Fibroblast of mammary gland (primary cell): Measurements from ENCODE around the gene PTTG1.

ENCODE experiments used
- DNase-seq: peaks from one replicate; pipeline ENCODE4 v3.0.0-alpha.2; 2010; ENCODE audit warnings: low read depth
- H3K4me3 ChIP-seq: 2 replicates; pipeline ENCODE4 v1.5.1; 2011; ENCODE audit warnings: low read depth, mild to moderate bottlenecking, low read length, moderate library complexity; ENCODE audit not compliant: control insufficient read depth
- TF ChIP-seq, protein P1 (sequence below): conservative IDR thresholded peaks from 2 replicates; pipeline ENCODE4 v1.5.1; 2011; ENCODE audit warnings: low read depth, low read length, inconsistent platforms; ENCODE audit not compliant: control insufficient read depth, insufficient read depth

PTTG1 gene

DNA sequence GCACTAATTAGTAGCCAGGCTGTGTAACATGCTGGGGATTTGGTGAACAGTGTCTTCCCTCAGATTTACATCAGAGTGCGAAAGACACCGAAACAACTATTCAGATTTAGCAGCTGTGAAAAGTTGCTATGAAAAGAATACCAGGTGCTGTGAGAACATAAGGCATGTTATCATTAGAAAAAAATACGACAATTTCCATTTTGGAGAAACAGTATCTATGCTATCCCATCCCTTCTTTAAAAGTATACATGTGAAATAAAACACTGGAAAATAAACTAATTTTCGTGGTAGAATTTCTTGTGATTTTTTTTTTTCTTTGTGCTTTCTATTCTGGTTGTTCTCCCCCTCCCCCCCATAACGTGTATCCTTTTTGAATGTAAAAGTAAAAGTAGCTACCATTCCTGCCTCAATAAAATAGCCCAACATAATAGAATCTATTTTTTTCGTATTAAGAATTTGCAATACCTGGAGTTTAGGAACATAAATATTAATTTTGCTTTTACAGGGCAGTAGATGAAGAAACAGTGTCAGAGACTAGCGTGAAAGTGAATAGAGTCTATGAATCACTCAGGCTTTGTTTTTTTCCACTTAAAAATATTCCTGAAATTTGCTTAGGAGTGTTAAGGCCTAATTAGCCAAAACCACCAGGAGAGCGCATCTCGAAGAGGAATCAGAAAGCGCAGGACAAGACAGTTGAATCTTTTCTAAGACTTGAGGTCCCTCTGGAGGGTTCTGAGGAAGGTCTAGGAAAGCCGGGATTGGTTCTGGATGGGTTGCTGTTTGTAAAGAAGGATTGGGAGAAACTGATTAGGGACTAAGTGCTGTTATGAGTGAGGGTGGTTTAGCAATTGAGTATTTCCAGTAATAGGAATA, 2.0 kb upstream of the PTTG1 start:
- DNase-seq = no peak
- TF ChIP-seq, protein P1, sequence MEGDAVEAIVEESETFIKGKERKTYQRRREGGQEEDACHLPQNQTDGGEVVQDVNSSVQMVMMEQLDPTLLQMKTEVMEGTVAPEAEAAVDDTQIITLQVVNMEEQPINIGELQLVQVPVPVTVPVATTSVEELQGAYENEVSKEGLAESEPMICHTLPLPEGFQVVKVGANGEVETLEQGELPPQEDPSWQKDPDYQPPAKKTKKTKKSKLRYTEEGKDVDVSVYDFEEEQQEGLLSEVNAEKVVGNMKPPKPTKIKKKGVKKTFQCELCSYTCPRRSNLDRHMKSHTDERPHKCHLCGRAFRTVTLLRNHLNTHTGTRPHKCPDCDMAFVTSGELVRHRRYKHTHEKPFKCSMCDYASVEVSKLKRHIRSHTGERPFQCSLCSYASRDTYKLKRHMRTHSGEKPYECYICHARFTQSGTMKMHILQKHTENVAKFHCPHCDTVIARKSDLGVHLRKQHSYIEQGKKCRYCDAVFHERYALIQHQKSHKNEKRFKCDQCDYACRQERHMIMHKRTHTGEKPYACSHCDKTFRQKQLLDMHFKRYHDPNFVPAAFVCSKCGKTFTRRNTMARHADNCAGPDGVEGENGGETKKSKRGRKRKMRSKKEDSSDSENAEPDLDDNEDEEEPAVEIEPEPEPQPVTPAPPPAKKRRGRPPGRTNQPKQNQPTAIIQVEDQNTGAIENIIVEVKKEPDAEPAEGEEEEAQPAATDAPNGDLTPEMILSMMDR = no peak
- H3K4me3 ChIP-seq = peak overlapping the region; percentile 87

DNA sequence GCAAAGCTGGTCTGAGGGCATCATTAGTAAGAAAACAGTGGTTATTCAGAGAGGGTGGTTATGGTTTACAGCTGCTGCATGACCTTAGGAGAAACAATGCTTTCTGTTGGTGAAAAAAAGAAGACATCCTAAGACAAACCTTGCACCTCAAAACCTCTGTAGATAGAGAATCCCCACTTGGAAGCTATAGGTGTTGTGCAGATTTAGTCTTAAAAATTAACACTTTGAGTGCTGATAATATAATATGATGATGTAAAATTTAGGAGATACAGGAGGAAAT, 1.4 kb upstream of the PTTG1 start:
- no peak overlapping the region for H3K4me3 ChIP-seq

DNA sequence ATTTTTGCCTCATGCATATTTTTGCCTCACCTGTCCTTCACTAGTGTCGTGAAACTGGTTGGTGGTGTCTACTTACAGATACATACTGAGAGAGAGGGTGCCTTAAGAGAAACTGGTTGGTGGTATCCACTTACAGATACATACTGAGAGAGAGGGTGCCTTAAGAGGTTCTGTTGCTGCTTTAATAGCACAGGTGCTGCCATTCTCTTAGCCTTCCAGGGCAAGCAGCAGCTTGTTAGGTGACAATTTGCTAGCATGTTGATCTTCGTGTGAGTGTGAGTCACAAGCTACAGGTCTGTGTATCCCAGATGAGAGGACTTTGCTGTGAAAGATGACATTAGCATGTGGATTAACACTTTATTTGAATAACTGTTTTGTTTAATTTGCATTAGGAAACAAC, 1.4 kb downstream of the PTTG1 start:
- TF ChIP-seq, protein P1 = no peak
- no peak for DNase-seq
- peak overlapping the region; percentile 71 for H3K4me3 ChIP-seq

More for the DNA sequence above, 1.4 kb upstream of the PTTG1 start:
- TF ChIP-seq, protein P1 = no peak
- no peak for DNase-seq

DNA sequence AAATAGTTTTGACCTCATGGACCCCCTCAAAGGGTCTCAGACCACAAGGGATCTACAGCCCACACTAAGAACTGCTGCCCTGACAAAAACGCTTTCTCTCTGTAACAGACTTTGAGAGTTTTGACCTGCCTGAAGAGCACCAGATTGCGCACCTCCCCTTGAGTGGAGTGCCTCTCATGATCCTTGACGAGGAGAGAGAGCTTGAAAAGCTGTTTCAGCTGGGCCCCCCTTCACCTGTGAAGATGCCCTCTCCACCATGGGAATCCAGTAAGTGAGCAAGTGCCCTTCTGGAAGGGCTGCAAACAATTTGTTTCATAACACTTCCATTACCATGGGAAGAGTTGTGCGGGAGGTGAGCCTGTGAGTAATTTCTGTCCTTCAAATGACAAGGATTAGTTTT, 6.0 kb downstream of the PTTG1 start:
- no peak for DNase-seq
- TF ChIP-seq, protein P1 = no peak
- H3K4me3 ChIP-seq = no peak overlapping the region

DNA sequence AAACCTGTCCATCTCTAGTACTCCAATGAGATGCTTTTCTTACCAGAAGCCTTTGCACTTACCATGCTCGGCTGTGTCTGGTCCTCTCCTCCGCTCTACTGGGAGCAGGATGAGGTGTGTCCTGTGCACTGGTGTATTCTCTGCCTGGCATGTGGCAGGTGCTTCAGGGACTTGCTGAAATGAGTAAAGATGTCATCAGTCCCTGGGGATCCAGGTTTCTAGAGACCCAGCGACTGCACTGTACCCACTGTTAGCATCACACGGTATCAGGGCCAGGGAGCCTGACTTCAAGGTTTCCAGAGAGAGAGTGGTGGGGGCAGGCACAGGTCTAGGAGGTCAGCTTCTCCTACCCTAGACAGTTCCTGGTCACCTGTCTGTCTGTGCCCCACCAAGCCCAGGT, 10.5 kb downstream of the PTTG1 start:
- DNase-seq = no peak

DNA sequence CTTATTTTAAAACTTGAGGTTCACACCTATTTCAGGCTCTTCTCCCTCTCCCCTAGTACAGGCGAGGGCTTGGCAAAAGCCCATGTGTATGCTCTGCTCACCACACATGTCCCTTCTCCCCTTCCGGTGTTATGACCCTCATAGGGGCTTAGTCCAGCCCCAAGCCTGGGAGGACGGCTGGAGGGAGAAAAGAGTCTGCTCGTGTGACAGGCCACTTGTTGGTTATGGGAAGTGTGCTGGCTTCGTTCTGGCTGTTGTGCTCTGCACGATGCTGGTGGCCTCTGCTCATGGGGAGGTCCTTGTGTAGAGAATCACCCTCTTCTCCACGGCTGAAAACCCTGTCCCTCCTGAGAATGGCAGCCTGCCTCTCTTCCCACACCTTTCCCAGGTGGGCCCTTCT, 11.1 kb downstream of the PTTG1 start:
- H3K4me3 ChIP-seq = no peak overlapping the region
- TF ChIP-seq, protein P1 = no peak
- DNase-seq = no peak

More for the DNA sequence above, 10.5 kb downstream of the PTTG1 start:
- no peak overlapping the region for H3K4me3 ChIP-seq
- TF ChIP-seq, protein P1 = no peak

DNA sequence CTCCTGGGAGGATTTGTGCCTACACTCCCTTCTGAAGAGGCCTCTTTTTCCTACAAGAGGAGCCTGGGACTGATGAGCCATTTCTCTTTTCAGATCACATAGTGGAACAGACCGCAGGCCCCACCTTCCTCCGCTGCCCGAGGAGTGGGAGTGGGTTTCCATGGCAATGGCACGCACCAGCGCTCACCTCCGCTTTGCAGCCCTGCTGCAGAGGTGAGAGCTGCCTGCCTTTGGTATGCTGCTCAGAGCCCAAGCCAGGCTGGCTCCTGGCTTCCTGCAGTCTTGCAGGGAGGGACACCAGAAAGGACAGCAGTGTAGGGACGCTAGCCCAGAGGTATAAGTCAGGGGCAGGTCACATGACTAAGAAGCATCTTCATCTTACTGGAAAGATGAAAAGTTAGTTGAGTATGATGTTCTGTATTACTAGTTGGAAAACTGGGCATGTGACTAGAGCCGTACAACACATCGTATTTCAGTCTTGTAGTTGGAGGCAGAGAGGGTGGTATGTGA, 12.4 kb downstream of the PTTG1 start:
- TF ChIP-seq, protein P1 = no peak
- H3K4me3 ChIP-seq = no peak overlapping the region
- no peak for DNase-seq
